Sigmoid colon (tissue), 4 donors: ENCODE measurements around the gene FARP2.

ENCODE experiments used
- CTCF ChIP-seq, 4 experiments: fragments of 450-650 bp in 3 of 4; fragments of 200-600 bp in 1 of 4; IDR thresholded peaks; one replicate each; pipeline ENCODE4 v1.5.1; 2016 to 2019; ENCODE audit warnings: antibody characterized with exemption in 4 of 4, mild to moderate bottlenecking in 3 of 4, moderate library complexity in 2 of 4
- EP300 ChIP-seq, 4 donors: sonication (generic); formaldehyde crosslinking; IDR thresholded peaks; one replicate each; pipeline ENCODE4 v1.6.1; 2017; ENCODE audit warnings: antibody characterized with exemption in 4 of 4
- POLR2A ChIP-seq, 2 donors: fragments of 450-650 bp; IDR thresholded peaks; one replicate each; pipeline ENCODE4 v1.6.1; 2016; ENCODE audit warnings: antibody characterized with exemption in 2 of 2, mild to moderate bottlenecking in 2 of 2, moderate library complexity in 2 of 2
- POLR2AphosphoS5 ChIP-seq, 4 donors: sonication (generic); formaldehyde crosslinking; IDR thresholded peaks; one replicate each; pipeline ENCODE4 v1.6.1; 2017; ENCODE audit warnings: antibody characterized with exemption in 4 of 4

- TF ChIP-seq CTCF (IDR thresholded peaks at IDR 0.05) (no peak), POLR2AphosphoS5 (IDR thresholded peaks at IDR 0.05) (no peak), POLR2A (IDR thresholded peaks at IDR 0.05) (no peak), EP300 (IDR thresholded peaks at IDR 0.05) (no peak)
Observed at GRCh38 chr2:241412144-241412543, 56.1 kb downstream of the FARP2 start.
